Renal cortical epithelial cell (primary cell): ENCODE results near the gene KCTD18. TPM values are rescaled to one million over a fixed set of nuclear protein-coding genes. Genes with fewer than 3 reads are reported as not detected.

Experiments used
- DNase-seq: peaks from one replicate; pipeline ENCODE4 v3.0.0-alpha.2; 2011; ENCODE audit warnings: low read depth
- total RNA-seq: library from RNA; depleted of rRNA; stranded (reverse); fragments of >200 nt; gene quantifications from 2 replicates; pipeline ENCODE4 v1.2.3, GENCODE V29; 2014

The KCTD18 gene
- total RNA-seq, 1 donor from 2014 or later, result 19.5 TPM

GRCh38 chr2:200484934-200485333, 24.9 kb downstream of the KCTD18 start:
- no peak for DNase-seq

DNA sequence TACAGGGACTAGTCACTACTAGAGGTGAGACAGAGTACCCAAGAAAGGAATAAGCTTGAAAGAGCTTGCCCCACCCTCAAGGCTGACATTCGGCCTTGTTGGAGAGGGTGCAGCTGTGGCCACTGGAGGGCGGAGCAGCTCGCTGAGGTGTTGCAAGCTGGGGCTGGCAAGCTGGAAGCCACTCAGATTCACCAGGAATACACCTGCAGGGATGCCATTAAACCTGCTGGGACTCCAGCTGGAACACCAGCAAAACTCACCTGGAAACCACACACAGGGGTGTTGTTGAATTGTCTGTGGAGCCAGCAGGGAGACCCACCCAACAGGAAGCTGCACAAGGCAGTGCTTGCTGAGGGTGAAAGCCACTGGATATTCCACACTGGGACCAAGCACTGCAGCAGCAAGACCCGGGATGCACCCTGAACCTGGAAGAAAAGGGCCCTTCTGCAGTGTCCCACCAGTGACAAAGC, 26.1 kb downstream of the KCTD18 start:
- peak; percentile 40 for DNase-seq

DNA sequence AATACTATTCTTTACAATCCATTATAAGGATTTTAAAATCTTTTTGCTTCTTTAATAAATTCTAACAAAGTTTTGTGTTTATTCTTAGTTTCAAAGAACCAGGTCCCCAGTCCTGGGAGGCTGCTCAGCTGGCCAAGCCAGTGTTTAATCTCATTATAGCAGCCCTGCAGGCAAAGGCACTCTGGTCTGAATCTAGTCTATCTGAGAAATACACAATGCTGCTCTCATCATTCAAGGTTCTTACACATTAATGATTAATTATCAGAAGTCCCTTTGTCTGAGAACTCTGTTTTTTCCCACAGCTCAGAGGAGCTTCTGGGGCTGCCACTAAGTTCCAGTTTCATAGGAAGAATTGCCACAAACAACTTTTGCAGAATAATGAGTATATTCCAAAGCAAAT, 27.7 kb downstream of the KCTD18 start:
- peak; percentile 39 for DNase-seq

DNA sequence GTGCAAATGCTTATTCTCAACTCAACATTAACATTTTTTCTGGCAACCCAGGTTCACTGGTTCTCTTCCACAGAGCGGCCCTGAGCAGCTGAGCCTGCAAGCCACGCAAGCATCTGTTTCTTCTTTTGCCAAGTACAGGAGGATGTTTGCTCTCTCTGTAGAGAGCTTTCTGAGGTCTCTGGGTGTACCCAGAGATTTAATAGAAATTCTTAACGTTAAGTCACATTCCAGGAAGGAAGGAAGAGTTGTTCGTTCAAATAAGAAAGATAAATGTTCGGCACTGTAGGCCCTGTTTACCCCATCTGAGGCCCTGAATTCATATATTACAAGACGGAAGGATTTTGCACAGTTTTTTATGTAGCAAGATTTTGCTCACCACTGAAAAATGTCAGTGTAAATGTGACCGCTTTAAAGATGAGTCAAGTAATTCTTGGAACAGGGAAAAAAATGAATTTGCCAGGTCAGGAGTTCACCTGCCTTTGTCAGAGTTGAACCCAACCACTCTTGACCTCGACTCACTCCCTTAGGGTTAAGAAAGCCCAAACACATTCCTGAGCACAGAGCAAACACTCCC, 30.1 kb downstream of the KCTD18 start:
- peak; percentile 24 for DNase-seq

- DNase-seq, result no peak
Observed at GRCh38 chr2:200477667-200478131, 32.2 kb downstream of the KCTD18 start.

DNA sequence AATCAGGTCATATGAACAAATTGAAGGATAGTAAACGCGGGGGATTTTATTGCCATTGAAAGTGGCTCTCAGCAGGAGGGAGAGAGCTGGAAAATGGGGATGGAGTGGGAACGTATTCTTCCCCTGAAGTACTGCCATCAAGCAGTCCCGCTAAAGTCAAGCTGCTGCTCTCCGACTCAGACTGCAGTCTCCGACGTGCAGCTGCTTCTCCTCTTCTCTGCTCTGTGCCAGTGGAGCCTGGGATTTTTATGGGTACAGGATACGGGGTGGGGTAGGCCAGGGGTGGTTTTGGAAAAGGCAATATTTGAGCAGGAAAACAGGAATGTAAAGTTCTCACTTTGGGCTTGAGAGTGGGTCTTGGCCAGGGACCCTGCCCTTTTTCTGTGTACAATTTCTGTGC, 33.0 kb downstream of the KCTD18 start:
- no peak for DNase-seq

GRCh38 chr2:200475795-200476194, 34.1 kb downstream of the KCTD18 start:
- no peak for DNase-seq

- no peak for DNase-seq
Observed at GRCh38 chr2:200472853-200473464, 36.9 kb downstream of the KCTD18 start.

DNA sequence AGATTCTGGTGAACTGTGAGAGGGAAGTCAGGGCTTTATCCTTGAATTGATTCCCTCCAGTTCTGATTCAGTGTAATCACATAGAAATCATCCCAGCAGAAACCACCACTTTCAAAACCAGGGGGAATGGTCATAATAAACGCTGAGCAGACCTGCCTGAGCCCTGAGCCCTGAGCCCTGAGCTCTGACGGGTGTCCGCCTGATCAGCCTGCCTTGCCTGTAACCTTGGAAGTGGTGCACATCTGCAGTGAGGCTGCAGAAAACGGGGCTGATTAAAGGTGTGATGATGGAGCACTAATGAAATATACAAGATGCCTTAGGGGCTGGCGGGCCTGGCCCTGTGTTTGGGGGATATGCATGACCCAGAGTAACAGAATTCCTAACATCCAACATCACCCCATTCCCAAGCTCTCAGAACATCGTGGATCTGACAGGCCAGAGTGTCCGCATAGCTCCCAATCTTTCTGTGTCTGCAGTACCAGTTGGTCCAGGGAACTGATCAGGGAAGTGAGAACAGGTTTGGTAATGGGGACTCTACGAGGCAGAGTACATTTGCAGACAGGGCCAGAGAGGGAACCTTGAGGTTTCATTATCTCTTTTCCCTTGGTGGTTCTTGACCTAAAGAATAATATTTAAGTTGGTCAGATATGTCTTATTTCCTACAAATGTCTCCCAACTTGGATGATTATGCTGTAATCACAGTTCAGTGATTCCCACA, 37.8 kb downstream of the KCTD18 start:
- DNase-seq, result no peak

DNA sequence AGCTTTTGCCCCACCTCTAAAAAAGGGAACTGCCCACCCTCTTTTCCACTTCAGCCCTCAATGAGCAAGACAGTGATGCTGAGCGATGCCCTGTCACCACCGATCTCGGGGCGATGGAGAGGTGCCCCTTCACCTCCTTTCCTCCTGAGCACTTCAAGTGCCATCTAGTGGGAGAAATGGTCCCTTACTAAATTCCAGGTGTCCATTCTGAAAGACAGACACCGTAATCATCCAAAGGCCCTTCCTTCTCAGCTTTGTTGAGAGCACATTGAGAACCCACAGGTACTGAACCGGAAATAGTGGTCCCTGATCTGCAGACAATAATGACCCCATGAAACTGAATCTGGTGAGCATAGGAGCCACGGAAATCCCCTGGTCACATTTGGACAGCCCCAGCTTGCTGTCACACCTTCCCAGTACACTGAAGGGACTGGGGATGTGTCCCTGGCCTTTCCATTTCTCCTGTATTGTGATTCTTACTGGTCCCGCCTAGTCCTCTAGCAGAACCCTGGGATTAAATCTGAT, 38.5 kb downstream of the KCTD18 start:
- peak; percentile 33 for DNase-seq

DNA sequence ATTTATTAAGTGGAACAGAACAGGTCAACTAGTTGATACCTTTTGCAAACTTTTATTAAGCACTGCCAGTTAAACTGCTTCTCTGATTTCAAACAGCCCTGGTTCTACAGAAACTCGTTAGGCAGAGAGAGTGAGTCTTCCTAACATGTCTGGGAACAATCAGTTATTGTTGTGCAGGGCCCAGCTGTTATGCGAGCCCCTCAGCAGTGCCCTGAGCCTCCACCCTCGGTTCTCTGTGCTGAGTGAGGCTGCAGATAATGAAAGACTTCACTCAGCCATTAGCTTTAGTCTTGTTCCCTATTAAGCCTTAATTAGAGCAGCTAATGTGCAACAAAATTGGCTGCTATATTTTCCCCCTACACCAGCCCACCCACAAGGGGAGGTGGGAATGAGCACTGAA, 39.6 kb downstream of the KCTD18 start:
- DNase-seq, result no peak

DNA sequence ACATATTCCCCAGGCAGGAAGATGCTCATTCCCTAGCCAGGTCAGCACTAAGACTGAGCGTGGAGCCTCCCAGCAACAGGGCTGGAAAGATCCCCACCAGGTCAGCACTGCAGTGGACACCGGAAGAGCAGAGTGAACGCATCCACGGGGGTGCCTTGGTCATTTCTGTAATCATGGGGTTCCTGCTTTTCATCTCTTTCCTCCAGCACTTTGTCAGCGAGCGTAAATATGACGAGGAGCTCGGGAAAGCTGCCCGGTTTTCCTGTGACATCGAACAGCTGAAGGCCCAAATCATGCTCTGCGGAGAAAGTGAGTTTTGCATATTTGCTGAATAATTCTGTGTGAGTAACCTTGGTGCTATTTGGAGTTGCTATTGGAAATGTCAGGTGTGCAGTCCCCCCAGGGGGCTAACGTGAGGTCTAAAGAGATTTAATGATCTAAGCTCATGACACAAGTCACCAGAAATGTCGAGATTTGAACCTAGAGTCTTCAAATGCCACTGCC, 40.1 kb downstream of the KCTD18 start:
- peak; percentile 75 for DNase-seq

GRCh38 chr2:200467806-200468681, 41.8 kb downstream of the KCTD18 start:
- peak; percentile 38 for DNase-seq

DNA sequence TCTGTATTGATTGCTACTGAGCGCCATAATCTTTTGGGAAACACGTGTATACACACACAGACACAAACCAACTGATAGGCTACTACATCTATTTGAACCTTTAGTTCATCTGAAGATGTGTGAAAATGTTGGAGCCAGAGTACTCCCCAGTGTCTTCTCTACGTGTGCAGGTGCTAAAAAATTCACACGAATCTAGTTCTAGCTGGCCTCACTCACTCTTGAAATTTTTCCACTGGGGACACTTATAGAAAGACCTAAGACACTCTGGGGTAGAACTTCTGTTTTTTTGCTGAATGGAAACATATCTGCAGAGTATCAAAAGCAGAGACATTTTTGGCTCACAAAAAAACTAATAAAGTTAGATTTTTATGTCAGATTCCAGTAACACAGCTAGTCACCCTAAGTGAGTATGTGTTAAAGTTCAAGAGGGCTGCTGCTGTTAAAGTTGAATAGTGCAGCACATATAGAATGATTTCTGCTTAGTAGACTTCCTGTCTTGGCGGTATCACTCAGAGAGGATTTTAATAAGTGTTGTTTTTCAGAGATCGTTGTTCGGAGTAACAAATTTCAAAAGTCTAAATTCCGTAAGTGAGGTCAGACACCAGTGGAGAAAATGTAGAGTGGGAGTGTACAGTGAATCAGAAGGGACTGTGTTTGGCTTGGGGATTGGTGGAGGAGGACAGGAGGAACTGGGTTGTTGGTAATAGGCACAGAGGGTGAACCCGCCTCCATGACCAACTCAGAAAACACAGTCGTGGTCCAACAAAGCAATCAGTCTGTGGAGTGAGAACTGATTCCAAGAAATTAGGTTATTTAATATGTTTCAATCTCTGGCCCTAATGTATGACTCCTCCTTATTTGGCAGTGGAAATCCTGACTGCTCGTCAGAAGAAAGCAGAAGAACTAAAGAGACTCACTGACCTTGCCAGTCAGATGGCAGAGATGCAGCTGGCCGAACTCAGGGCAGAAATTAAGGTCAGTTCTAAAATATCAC, 43.1 kb downstream of the KCTD18 start:
- DNase-seq, result no peak

- no peak for DNase-seq
Observed at GRCh38 chr2:200463452-200463851, 46.4 kb downstream of the KCTD18 start.

GRCh38 chr2:200461846-200462710, 47.8 kb downstream of the KCTD18 start:
- no peak for DNase-seq

- DNase-seq, result no peak
Observed at GRCh38 chr2:200459101-200459500, 50.8 kb downstream of the KCTD18 start.

- no peak for DNase-seq
Observed at GRCh38 chr2:200456567-200456966, 53.3 kb downstream of the KCTD18 start.

DNA sequence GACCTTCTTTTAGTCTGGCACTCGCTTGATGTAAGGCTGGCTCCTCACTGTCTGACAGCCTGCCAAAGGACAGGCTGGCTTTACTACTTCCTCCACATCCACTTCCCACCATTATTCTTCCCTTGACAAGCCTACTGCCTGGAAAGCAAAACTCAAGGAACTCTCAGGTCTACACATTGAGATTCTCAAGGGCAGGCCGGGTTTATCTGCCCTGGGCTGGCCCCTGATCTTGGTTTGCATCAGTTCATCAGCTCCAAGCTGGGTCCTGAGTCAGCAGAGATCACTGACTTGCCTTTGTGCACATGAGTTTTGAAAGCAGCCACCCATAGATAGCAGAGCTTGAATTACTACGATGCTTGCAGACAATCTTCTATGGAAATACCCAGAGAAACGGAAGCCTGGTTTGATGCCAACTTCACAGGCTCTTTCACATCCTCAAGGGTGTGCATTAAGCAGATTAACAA, 53.9 kb downstream of the KCTD18 start:
- peak; percentile 59 for DNase-seq
